PC-3 (cell line): Measurements from ENCODE around the gene CDH4.

Experiments used
- CTCF ChIP-seq: fragments of 300-600 bp; sonication (generic); conservative IDR thresholded peaks from 2 replicates; pipeline ENCODE4 v1.5.1; 2017; ENCODE audit warnings: antibody characterized with exemption, low read depth, mild to moderate bottlenecking, low read length
- EZH2 ChIP-seq: fragments of 300-600 bp; sonication (generic); IDR thresholded peaks from one replicate; pipeline ENCODE4 v1.6.1; 2017; ENCODE audit warnings: antibody characterized with exemption, mild to moderate bottlenecking, low read length; ENCODE audit not compliant: unreplicated experiment
- EZH2phosphoT487 ChIP-seq: fragments of 300-600 bp; sonication (generic); IDR thresholded peaks from 2 replicates; pipeline ENCODE4 v1.6.1; 2018; ENCODE audit warnings: mild to moderate bottlenecking, antibody characterized with exemption, low read length, borderline replicate concordance

GRCh38 chr20:61439251-61439650, 187.2 kb downstream of the CDH4 start:
- TF ChIP-seq CTCF (no peak), EZH2phosphoT487 (no peak), EZH2 (no peak)
